GM18858 (cell line): ENCODE data around the gene RNF125.

Experiments used
- ATAC-seq: cut with Tn5 transposase; IDR thresholded peaks from one replicate; pipeline ENCODE4 v1.9.1; 2021; ENCODE audit not compliant: unreplicated experiment

RNF125 gene

GRCh38 chr18:32021756-32022564 lies 3.3 kb downstream of the RNF125 start:
- ATAC-seq: no peak

DNA sequence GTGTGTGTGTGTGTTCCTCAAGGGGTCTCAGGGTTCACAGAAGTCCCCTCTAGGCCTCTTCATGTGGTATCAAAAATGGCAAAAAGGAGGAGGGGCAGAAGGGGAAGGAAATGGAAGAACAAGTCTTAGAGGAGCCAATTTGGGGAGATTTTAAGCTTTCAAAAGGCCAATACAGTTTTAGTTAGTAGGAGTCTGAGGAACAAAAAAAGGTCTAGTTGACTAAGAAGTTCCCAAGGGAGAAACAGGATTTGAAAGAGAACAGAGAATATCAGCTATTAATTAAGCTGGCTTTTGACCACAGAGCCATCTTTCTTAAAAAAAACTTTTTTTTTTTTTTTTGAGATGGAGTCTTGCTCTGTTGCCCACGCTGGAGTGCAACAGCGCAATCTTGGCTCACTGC lies 7.1 kb downstream of the RNF125 start:
- ATAC-seq: no peak

DNA sequence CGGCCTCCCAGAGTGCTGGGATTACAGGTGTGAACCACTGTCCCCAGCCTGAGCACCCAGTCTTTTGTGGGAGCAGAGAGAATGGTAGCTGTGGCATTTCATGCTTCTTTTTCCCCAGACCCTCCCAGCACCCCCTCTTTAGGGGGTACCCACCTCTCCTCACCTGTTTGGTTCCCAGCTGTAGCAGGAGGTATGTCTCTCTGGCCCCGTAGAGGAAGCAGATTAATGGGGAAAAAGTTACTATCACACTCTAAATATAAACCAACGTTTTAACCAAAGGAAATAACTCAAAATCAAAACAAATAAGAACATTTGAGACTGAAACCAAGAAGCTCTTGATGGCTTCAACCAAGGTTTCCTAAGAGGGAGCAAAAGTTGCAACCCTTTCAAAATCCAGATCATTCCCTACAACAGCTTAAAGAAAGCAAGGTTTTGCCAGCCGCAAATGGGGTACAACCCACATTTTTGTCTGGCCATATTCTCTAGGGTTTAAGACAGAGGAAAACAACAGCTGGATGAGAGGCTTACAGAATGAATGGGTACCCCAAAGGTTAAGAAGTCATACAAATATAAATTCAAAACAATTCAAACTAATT lies 8.0 kb downstream of the RNF125 start:
- no peak for ATAC-seq

DNA sequence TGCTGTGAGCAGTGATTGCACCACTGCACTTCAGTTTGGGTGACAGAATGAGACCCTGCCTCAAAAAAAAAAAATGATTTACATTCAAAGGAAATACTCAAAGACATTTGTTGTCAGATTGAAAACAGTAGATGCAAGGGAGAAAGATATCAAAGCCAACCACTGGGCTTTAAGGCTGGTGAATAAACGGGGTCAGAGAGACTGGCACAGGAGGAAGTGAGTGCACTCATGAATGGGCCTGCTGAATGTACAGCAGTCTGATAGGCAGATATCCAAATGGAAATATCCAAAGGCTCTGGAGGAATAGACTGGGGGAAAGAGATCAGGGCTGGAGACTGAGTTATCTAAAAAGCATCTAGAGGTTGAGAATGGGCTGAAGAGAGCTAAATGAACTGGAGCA lies 10.9 kb downstream of the RNF125 start:
- no peak for ATAC-seq

- no peak for ATAC-seq
Measured at GRCh38 chr18:32032609-32033008, 14.0 kb downstream of the RNF125 start.

GRCh38 chr18:32036506-32037180 lies 18.0 kb downstream of the RNF125 start:
- no peak for ATAC-seq

GRCh38 chr18:32037616-32038015 lies 19.0 kb downstream of the RNF125 start:
- ATAC-seq: no peak

GRCh38 chr18:32040936-32041335 lies 22.3 kb downstream of the RNF125 start:
- ATAC-seq: peak; percentile 50

DNA sequence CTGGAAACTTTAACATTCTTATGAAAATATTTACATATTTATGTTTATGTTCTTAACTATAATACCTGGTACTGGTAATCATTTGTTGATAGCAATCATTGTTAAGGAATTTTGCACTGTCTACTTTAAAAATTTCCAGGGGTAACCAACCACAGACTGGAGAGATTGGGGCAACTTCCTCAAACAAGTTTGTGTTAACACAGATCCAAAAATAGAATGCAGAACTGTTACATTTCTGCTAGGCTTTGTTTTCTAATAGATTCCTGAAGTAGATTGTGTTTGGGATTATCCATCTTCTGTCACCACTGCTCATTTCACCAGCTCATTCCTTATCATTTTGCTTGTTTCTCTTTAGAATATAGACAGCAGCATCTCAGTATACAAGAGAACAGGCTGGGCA lies 23.7 kb downstream of the RNF125 start:
- ATAC-seq: peak; percentile 43

DNA sequence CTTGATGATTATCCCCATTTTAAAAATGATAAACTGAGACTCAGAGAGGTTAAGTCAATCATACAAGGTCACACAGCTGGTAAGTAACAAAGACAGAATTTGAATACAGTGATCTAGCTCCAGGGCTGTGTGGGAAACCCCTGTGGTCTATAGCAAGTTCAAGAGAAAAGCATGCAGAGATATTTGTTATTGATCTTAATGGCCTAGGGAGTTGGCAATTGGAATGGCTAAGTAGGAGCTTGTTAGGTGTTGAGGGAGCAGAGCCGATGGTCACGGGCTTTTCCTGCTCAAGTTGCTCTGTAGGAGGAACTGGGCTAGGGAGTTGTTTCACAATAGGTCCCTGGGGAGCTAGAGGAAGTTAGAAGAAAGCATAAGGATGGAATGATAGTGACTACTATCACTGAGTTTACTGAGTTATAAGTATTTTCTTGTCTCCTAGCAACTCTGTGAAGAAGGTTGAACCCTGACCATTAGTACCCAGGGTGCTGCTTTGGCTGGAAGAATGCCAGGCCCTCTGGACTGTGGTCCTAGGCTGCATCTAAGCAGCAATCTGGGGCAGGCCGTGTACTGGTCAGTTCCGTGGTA lies 30.0 kb downstream of the RNF125 start:
- ATAC-seq: peak; percentile 67

DNA sequence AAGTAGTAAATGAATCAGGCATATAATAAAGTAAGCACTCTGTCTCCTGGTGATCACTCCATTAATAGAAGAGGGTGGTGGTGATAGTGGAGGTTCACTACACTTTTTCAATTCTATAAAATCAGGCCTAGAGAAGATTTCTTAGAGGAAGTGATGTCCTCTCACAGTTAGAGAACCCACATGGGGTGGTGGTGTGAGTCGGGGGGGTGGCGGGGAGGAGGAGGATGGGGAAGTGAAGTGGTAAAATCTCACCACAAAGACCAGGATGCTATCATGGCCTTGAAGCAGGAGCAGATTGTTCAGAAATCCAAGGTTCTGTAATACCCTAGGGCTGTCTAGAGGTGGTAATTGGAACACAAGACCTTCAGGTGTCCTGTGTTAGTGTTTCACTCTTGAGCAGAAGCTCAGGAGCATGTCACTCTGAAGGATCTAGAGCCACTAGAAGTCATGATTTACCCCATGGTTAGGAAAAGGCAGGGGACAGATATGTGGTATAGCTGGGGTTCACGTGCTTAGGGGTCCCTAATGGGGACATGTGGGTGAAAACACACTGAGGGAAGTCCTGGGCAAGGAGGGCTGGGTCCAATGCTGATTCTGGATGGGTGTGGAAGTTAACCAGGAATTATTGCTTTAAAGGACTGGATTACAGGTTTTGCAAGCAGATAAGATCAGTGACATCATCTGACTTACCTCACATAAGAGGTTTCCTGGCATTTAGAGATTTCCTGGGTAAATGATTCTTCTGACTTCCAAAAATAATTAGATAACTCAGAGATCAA lies 31.0 kb downstream of the RNF125 start:
- ATAC-seq: no peak

- no peak for ATAC-seq
Measured at GRCh38 chr18:32056613-32057358, 38.2 kb downstream of the RNF125 start.

GRCh38 chr18:32057624-32058165 lies 39.1 kb downstream of the RNF125 start:
- no peak for ATAC-seq

- ATAC-seq: no peak
Measured at GRCh38 chr18:32060026-32060425, 41.4 kb downstream of the RNF125 start.

DNA sequence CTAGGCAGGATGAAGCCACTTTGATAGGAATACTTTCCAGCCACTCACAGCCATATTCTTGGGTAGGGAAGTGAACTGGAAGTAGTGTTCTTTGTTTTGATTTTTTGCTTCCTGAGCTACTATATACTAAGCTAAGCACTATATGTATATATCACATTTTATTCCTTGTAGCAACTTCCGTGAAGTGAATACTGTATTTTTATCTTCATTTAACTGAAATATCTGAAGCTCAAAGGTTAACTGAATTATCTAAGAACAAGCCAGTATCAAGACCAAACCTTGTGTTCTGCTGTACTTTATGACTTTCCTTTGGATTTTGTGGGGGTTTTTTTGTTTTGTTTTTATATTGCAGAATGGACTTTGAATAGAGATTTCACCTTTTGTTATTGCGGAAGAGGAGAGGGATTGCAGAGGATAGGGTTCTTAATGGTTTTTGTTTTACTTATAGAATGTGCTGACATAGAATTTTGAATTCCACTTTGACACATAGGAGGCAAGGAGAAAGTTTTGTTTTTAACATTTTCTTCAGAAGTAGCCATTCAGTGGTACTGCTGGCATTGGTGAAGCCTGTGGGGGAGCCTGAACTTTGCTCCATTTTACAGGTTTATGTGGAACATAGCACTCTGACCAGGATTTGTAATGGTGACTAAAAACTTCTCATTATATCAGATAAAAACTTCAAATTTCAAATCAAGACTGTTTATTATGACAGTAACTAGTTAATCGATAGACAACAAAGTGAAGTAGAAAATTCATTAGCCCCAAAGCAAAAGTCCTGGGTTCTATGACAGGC lies 48.9 kb downstream of the RNF125 start:
- no peak for ATAC-seq

- ATAC-seq: peak; percentile 80
Measured at GRCh38 chr18:32072321-32072720, 53.7 kb downstream of the RNF125 start.

DNA sequence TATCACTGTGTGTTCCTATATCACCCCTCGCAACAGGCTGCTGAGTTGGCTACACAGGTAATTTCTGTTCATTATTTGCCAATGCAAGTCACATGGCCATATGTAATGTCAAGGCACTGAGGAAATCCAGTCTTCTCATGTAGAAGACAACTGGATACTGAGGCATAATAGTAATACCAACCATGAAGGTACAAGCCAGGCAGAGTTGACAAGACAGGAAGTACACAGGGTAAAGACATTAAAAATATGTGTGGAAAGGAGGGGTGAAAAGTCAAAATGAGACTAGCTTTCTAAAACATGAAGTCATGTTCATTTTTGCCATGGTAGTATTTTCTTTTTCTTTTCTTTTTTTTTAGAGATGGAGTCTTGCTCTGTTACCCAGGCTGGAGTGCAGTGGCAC lies 55.6 kb downstream of the RNF125 start:
- ATAC-seq: no peak

- ATAC-seq: no peak
Measured at GRCh38 chr18:32078845-32079244, 60.2 kb downstream of the RNF125 start.

GRCh38 chr18:32081881-32082280 lies 63.3 kb downstream of the RNF125 start:
- ATAC-seq: no peak
